Measurements from ENCODE around the gene VPS29. TPM values are rescaled to one million over a fixed set of nuclear protein-coding genes. Genes with fewer than 3 reads are reported as not detected.
A peak's percentile ranks its signal among the peaks of the same experiment; 100 is the strongest.

VPS29 gene
- total RNA-seq, 4 donors from 2014 or later, result 16.3 to 142 (median 79.3) TPM

DNA sequence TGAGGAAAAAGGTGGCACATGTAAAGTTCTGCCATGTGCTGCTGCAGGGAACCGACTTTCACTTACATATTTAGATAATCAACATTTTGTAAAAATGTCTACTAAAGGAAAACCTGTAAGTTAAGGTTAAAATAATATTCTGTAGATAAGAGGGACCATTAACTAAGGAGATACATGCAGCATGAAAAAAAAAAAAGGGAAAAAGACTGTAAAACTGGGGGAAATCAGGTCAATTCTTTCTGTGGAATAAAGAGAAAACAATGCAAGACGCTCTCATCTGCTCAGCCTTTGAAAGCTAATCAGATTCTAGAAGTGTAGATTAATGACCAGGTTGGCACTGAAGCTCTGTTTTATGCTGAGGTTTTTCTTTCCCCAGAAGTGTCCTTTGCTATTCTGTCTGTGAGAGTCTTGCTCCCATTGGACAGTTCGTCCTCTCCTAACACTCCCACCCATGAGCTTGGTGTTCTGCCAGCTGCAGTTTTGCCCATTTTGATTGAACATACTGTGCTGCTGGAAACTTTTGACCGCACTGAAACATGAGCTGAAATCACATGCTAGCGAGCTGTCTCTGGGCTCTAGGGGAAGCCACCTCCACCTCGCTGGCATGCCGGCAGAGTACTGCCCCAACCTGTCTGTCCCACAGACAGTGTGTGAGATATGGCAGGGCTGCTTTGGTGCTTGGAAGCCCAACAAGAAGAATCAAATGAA is 41.5 kb upstream of the VPS29 start:
- peak; percentile 90 for DNase-seq
- in situ Hi-C loops (cut with MboI; ENCODE audit: low pct_ligation_motif_present in 1 of 4, low pct_unique_long_range_greater_than_20kb in 1 of 4, low sequenced_read_pairs in 3 of 4), result no loop called here
- TF ChIP-seq POLR2A (IDR thresholded peaks at IDR 0.05) (no peak), POLR2AphosphoS5 (IDR thresholded peaks at IDR 0.05) (peak in 2 of 3 donors; percentile 56 to 70)
- Histone ChIP-seq H3K36me3 (peaks cover 0 to 9% (median 0%) of the 10 kb centered on the region in 4 donors), H3K4me1 (peaks cover 30 to 65% (median 43%) of the 10 kb centered on the region in 4 donors), H3K9me3 (no peaks in the 10 kb centered on the region), H3K27ac (peak overlapping the region; percentile 81 to 88 (median 82)), H3K4me3 (peak overlapping the region in 1 of 4 donors; percentile 1), H3K27me3 (no peaks in the 10 kb centered on the region)
- intact Hi-C loops (cut with DNase I; ENCODE audit: low total_unique reads), result no loop called here
- WGBS, 2 donors (ENCODE audit: low coverage in 1 of 2), result 16 to 20% methylated on average over 3 to 7 of the region's 7 CpGs

GRCh38 chr12:110540048-110540447 is 38.1 kb upstream of the VPS29 start:
- H3K27me3 ChIP-seq, result no peaks in the 10 kb centered on the region
- DNase-seq, result no peak
- H3K4me1 ChIP-seq, result peaks cover 38 to 73% (median 56%) of the 10 kb centered on the region in 4 donors
- WGBS, 2 donors (ENCODE audit: low coverage in 1 of 2), result 80 to 89% methylated on average over 3 to 8 of the region's 8 CpGs
- TF ChIP-seq, protein P1, sequence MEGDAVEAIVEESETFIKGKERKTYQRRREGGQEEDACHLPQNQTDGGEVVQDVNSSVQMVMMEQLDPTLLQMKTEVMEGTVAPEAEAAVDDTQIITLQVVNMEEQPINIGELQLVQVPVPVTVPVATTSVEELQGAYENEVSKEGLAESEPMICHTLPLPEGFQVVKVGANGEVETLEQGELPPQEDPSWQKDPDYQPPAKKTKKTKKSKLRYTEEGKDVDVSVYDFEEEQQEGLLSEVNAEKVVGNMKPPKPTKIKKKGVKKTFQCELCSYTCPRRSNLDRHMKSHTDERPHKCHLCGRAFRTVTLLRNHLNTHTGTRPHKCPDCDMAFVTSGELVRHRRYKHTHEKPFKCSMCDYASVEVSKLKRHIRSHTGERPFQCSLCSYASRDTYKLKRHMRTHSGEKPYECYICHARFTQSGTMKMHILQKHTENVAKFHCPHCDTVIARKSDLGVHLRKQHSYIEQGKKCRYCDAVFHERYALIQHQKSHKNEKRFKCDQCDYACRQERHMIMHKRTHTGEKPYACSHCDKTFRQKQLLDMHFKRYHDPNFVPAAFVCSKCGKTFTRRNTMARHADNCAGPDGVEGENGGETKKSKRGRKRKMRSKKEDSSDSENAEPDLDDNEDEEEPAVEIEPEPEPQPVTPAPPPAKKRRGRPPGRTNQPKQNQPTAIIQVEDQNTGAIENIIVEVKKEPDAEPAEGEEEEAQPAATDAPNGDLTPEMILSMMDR (IDR thresholded peaks at IDR 0.05), result no peak
- TF ChIP-seq POLR2AphosphoS5 (IDR thresholded peaks at IDR 0.05) (no peak), EP300 (IDR thresholded peaks at IDR 0.05; ENCODE audit: low read depth) (no peak), POLR2A (IDR thresholded peaks at IDR 0.05) (no peak)
- peaks cover 0 to 20% (median 0%) of the 10 kb centered on the region in 4 donors for H3K36me3 ChIP-seq
- H3K9me3 ChIP-seq, result no peaks in the 10 kb centered on the region
- peak overlapping the region in 2 of 4 donors; percentile 66 to 72 for H3K27ac ChIP-seq
- intact Hi-C loops (cut with DNase I; ENCODE audit: low total_unique reads), result no loop called here
- in situ Hi-C loops (cut with MboI; ENCODE audit: low pct_ligation_motif_present in 1 of 4, low pct_unique_long_range_greater_than_20kb in 1 of 4, low sequenced_read_pairs in 3 of 4), result no loop called here
- H3K4me3 ChIP-seq, result no peak overlapping the region

GRCh38 chr12:110538869-110539622 is 37.1 kb upstream of the VPS29 start:
- H3K27me3 ChIP-seq, result no peaks in the 10 kb centered on the region
- in situ Hi-C loops (cut with MboI; ENCODE audit: low pct_ligation_motif_present in 1 of 4, low pct_unique_long_range_greater_than_20kb in 1 of 4, low sequenced_read_pairs in 3 of 4), result no loop called here
- WGBS, 2 donors (ENCODE audit: low coverage in 1 of 2), result 70 to 74% methylated on average over 3 to 5 of the region's 5 CpGs
- peaks cover 0 to 20% (median 0%) of the 10 kb centered on the region in 4 donors for H3K36me3 ChIP-seq
- H3K4me1 ChIP-seq, result peaks cover 37 to 73% (median 53%) of the 10 kb centered on the region in 4 donors
- no peak overlapping the region for H3K4me3 ChIP-seq
- TF ChIP-seq, protein P1 (IDR thresholded peaks at IDR 0.05), result peak in 1 of 5 experiments; percentile 40
- TF ChIP-seq POLR2A (IDR thresholded peaks at IDR 0.05), result no peak
- DNase-seq, result peak; percentile 62
- intact Hi-C loops (cut with DNase I; ENCODE audit: low total_unique reads), result no loop called here
- no peaks in the 10 kb centered on the region for H3K9me3 ChIP-seq
- H3K27ac ChIP-seq, result peak overlapping the region; percentile 66 to 77 (median 72)

GRCh38 chr12:110537605-110538409 is 35.9 kb upstream of the VPS29 start:
- in situ Hi-C loops (cut with MboI; ENCODE audit: low pct_ligation_motif_present in 1 of 4, low pct_unique_long_range_greater_than_20kb in 1 of 4, low sequenced_read_pairs in 3 of 4) (no loop called here), intact Hi-C loops (cut with DNase I; ENCODE audit: low total_unique reads) (no loop called here)
- 58% methylated on average over 9 of the region's 9 CpGs; no CpG with 5 or more reads in 1 of the 2 donors for WGBS, 2 donors (ENCODE audit: low coverage in 1 of 2)
- Histone ChIP-seq H3K4me3 (no peak overlapping the region), H3K27me3 (no peaks in the 10 kb centered on the region), H3K9me3 (no peaks in the 10 kb centered on the region), H3K4me1 (peaks cover 37 to 75% (median 53%) of the 10 kb centered on the region in 4 donors), H3K27ac (peak overlapping the region; percentile 66 to 77 (median 72)), H3K36me3 (peaks cover 0 to 20% (median 0%) of the 10 kb centered on the region in 4 donors)
- DNase-seq, result peak; percentile 44
- TF ChIP-seq POLR2A (IDR thresholded peaks at IDR 0.05) (no peak), EP300 (IDR thresholded peaks at IDR 0.05; ENCODE audit: low read depth) (no peak), POLR2AphosphoS5 (IDR thresholded peaks at IDR 0.05) (no peak)
- TF ChIP-seq, protein P1 (IDR thresholded peaks at IDR 0.05), result no peak

Data from transverse colon (tissue), 4 donors.